ENCODE data around the gene FCAMR.

Gene FCAMR

DNA sequence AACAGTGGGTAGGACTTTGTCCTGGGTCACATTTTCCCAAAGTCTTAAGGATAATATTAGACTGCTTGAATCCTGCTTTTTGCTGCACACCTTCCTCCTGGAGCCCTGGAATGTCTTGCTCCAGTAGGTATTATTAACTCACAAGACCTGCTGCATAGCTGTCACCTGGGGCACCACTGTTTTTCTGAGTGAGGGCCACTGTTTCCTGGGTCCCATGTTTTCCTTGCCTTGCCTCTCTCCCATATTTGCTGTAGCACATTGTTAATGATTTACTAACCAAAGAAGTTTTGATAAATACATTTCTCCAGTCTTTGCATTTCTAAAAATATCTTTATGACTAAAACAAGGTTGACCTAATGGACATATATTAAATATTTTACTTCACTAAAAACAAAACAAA, 22.5 kb upstream of the FCAMR start:
- no peak for DNase-seq

DNA sequence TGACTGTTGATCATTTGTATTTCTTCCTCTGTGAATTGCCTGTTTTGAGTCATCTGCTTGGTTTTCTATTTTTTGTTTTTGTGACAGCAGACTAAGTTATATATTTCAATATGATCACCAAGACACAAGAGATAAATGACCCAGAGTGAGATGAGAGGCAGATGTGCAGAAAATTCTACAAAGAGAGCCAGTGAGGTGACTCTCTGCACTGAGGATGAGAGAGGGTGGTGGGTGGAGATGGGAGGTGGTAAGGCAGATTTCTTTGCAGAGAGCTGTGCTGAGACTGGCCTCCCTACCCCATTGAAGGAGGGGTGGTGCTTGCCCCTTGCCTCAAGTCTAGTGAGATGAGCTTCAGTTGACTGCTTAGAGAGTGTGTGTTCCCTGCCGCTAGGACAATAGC, 17.6 kb upstream of the FCAMR start:
- DNase-seq: no peak

DNA sequence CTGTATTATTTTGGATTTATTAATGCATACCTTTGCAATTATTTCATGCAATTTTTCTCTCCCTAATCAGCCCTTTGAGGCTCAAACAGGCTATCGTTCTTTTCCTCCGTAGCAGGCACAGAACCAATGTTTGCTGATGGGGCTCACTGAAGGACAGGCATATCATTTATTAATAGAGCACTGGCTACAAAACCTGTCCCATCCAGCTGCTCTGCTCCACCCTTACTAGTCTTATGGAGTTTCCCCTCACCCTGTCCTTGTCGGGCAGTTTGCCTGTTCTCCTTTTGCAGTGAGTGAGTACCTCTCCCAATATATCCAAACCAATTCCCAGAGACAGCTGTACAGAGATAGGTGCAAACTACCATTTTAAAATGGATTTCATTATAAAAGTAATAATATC, 16.6 kb upstream of the FCAMR start:
- DNase-seq: no peak

DNA sequence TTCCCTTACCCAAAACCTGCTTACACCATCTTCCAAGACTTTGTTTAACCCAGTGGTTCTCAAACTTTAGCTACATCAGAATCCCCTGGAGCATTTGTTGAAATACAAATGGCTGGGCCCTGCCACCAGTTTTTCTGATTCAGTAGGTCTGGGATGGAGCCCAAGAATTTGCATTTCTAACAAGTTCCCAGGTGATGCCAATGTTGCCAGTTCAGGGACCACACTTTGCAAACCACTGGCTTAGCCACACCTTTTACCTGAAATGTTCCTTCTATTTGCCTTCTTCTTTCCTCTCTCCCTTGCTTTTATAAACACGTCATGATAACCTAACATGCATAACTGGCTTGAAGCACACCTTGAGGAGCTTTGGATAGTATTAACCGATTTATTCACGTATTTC, 16.1 kb upstream of the FCAMR start:
- DNase-seq: no peak

DNA sequence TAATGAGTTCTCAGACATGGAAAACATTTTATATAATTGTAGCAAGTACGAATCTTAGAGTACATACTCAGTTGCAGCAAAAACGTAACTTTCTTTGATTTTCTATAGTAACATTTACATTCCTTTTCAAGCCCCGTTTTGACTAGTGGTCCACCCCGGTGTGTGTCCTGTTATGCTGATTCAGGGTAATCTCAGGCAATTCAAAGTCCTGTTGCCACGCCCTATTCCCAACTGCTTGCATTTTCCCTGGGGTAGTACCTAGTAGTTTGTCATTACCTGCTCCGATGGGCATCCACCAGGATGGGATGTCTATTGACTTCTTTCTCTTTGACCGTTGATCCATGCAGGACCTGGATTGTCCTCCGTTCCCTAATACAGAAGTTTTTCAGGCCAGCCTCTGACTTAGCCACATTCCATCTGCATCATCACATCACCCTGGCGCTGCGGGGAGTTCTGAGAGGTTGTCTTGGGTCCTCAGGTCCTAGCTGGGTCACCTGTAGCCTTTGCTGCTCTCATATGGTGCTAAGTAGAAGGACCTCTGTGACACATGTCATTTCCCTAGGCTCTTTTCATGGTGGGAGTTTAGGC, 15.0 kb upstream of the FCAMR start:
- no peak for DNase-seq

DNA sequence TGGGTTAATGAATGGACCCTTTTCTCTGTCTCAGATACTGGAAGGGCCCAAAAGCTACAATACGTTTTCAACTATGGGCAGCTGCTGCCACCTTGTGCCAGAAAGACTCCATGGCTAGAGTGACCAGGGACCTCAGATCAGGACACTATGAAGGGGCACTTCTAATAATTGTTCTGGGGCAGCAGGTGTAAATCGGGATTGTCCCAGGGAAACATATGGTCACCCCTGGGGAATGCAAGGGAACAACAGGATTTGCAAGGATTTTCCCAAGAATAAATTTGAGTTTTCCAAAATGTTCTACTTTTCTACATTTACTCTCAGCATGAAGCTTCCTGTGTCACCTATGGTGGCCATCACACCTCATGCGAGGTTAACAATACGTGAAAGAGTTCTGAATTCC, 12.0 kb upstream of the FCAMR start:
- DNase-seq: peak in 1 of 2 experiments; percentile 66

DNA sequence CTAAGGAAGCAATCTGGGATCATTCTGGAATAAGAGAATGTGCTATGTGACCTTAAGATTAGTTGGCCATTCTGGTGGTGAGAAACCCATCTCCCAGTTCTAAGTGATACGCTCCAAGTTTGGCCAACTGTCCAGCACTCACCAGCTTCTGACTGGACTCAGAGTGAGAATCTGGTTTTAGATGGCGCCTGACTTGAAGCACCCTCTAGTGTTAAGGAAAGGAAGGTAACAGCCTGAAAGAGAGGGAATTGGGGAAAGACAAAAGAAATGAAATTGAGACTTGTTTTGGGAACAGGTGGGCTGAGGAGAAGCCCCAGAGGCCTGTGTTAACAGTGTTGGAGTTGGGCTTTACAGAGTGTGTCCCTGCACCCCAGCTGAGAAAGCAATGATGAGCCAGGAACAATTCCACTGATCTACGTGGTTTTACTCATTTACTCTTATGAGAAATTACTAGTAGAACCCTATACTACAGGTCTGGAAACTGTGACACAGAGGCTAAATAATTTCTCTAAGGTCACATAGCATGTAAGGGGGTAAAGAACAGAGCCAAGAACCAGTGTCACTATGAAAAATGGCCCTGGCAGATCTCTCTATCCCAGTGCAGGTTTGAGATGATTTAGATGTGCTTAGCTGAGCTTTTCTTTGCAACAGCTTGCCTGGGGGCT, 9.3 kb upstream of the FCAMR start:
- DNase-seq: peak in 1 of 2 experiments; percentile 33

DNA sequence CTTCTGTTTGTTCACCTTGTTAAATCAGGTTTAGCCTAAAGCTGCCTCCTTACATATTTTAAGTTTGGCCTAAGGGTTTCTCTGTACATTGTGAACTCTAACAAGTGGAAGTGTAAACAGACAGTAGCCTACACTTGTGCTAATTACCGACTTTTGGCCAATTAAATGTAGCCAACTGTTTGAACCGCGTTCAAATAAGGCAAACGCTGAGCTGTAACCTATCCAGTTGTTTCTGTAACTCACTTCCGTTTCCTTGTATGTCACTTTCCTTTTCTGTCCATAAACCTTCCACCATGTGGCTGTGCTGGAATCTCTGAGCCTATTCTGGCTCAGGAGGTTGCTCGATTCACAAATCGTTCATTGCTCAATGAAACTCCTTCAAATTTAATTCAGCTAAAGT, 8.0 kb upstream of the FCAMR start:
- DNase-seq: no peak

DNA sequence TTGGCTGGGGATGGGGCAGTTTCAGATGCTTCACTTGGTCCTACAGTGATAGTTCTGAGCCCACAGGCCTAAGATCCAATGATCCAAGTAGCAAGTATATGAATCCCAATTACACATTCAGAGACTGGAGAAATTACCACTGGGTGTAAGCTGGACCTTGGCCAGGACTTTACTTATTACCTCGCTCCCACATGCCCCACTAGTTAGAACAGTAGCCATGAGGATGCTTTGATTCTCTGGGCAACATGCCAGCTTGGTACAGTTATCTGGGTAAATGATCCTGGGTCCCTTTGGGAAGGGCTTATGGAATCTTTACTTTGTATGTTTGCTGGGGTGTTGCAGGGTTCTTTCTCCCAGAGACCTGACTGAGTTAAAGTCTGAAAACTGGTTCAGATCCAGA, 5.0 kb upstream of the FCAMR start:
- DNase-seq: peak in 1 of 2 experiments; percentile 12

DNA sequence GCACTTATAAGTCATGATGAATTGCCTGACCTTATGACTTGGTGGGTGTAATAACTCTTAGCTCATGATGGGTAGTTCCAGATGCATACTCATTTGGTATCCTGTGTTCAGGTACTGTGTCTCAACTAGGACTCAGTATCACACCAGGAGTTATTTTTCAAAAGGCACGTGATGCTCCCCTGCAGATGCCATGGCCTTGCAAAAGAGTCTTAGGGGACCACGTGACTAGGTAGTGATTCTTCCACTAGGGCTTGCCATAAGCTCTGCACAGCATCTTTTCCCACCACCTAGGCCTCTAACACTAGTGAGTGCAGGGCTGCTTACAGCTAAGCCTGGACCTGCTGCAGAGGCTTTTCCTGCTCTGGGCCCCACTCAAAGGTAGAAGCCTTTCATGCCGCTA, 3.9 kb upstream of the FCAMR start:
- DNase-seq: no peak

DNA sequence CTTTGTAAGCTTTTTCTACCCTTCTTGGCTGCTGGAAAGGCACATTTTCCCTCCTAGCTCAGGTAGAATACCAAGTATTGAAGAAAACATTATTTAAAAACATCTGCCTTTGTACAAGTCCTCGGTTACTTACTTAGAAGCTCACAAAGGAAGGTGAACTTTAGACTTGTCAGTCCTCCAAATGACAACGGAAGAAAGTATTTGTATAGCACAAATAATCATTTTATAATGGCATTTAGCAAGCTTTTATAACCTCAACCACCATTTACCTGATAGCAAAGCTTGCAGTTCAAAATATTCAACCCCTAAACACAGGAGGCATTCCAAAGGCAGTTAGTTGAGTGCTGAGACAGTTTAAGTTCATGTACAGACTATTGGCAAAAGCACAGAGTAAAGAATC, 2.5 kb upstream of the FCAMR start:
- DNase-seq: no peak

DNA sequence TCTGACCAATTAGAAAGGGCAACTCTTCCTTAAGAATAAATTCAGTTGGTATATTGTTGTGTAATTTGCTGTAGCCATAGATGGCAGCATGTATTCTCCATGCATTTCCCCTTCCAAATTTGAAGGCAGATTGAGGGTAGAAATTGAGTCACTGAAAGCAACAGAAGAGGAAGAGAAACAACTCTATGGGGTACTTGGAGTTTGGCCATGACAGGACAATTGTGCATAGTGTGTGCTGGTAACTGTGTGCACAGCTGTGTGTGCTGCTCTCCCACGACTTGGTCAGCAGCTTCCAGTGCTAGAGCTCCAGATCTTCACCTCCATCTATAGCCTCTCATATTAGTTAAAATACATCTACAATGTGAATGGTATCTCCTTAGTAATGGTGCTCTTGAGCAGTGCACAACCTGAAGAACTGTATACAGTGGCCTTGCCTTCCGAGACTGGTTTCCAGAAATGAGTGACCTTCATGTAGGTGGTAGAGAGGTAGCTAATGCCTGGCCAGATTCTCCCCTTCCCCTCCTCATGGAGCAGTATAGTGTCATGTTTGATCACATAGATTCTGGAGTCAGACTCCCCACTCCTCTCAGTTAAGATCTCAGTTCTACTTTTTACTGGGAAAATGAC, 882 bp upstream of the FCAMR start:
- DNase-seq: no peak

DNA sequence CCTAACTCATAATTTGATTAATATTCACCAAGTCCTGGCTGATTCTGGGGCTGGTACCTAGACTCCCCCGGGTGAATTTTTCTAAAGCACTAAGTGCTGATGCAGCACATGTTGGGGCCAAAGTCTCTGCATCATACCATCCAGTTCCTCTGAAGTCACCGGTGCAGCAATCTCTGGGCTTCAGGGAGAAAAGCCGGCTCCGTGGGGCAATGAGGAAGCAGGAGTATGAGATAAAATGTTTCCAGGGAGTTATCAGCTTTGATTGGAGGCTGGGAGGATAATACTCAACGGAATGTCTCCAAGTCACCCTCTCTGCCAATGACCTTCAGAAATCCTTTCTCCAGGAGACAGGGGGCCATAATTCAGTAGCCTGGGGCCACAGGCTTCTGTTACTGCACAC, 1.2 kb downstream of the FCAMR start:
- no peak for DNase-seq

DNA sequence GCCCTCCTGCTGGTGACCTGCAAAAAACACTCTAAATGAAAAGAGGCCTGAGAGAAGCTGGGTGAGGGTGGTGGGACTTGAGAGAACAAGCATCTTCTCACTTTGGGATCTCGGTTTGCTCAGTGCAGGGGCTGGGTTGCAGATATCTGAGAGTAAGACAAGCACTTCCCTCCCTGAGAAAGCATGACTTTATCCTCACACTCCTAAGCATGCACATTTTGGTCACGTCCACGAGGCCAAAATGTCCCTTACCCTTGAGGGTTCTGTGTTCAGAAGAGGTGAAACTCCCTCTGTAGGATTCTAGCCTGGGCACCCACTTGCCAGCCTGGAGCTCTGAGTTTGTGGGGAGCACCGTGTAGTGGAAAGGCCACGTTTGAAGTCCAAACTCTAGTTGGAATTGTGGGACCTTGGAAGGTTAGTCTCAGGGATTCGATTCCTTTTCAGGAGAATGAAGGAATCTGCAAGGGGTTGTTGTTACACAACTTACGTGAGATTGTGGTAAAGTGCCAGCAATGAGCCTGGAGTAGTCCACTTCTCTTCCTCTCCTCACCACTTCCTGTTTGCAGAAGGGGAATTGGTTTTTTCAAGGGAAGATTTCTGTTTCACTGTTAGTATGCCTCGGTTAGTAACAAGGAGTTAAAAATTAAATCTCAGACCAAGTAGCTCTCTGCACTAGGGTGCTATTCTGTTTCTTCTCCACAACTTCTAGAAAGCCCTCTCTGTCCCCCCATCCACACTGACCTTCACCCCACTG, 3.0 kb downstream of the FCAMR start:
- no peak for DNase-seq

DNA sequence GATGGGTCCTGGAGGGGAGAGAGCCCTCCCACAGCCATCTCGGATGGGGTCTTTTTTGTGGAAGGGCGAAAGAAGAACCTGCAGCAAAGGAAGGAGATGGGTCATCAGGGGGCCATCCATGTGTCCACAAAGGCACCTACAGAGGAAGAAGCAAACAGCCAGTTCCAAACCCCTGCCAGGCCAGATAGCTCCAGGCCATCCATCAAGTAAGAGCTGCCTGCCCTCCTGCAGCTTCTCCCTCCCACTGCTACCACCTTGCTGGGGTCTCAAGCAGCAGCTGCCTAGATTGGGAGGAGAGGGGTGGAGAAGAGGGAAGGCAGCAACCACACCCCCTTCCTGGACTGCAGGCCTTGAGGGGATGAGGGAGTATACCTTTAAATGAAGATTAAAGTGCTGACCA, 4.5 kb downstream of the FCAMR start:
- DNase-seq: no peak

DNA sequence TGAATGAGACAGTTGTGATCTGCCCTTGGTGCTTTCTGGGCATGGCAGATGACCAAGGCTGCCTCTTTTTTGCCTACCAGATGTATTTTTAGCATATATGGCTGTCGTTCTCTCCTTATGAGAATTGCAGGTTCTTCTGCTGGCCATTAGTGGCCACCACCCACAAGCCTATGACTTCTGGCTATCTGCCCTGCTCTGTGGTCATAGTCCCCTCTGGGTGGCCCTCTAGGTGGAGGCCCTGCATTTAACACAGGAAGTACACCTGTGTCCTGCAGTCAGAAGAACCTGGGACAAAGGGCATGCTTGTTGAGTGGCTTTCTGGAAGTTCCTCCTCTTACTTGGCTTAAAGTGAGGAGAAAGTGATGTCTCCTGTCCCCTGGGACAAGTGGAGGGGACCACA, 6.5 kb downstream of the FCAMR start:
- DNase-seq: no peak

DNA sequence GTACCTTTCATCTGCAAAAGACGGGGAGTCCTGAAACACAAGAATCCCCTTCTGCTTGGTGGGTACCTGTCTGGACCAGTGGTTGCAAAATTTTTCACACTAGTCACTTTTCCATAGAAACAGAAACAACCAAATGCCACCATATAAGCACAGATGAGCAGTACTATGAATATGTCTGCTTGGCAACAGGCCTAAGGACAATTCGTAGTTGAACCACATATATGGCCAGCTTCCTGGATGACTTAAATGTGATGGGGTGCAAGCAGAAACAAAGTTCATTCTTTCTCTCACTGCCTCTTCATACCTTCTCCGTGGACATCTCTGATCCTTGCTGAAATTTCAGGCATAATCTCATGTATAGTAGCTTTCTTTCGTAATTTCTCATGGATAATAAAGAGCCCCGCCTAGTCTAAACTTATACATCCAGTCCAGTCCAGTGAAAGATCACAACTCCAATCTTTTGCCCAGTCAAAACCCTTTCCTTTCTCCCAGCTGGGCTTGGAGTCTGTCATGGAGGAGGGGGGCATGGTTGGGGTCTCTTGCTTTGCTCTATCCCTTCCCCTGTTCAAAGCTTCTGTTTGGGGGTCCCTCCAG, 7.0 kb downstream of the FCAMR start:
- no peak for DNase-seq

DNA sequence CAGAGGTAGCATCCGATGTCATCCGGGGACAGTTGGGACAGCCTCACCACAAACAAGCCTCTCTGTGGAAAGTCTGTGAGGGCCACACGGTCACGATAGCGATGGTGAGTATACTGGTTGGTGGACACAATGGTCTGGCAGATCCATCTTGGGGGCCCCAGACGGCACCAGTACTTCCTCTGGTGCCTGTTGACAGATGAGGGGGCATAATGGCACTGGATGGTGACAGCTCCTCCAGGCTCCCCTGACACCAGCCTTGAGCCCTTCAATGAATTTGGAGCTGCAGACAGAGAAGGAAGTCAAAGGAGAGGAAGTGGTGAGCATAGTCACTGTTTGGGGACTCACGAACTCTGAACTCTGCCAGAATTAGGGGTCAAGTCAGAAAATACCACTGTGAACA, 8.0 kb downstream of the FCAMR start:
- no peak for DNase-seq

DNA sequence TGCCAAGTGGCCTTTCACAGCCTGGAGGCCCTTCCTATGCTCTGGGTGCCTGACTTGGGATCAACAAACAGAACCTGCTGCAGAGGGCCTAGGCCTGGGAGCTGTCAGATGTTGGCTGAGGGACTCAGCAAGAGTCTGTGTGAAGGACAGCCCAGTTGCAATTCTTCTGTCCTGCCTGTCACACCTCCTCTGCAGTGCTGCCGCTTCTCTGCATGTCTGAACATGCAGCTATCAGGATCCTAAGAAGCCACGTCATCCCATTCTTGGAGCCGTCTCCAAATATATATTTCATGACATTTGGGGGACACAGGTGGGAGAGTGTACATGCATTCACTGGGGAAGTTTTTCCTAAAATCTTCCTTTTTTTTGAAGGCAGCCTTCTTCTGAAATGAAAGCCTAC, 8.6 kb downstream of the FCAMR start:
- no peak for DNase-seq

DNA sequence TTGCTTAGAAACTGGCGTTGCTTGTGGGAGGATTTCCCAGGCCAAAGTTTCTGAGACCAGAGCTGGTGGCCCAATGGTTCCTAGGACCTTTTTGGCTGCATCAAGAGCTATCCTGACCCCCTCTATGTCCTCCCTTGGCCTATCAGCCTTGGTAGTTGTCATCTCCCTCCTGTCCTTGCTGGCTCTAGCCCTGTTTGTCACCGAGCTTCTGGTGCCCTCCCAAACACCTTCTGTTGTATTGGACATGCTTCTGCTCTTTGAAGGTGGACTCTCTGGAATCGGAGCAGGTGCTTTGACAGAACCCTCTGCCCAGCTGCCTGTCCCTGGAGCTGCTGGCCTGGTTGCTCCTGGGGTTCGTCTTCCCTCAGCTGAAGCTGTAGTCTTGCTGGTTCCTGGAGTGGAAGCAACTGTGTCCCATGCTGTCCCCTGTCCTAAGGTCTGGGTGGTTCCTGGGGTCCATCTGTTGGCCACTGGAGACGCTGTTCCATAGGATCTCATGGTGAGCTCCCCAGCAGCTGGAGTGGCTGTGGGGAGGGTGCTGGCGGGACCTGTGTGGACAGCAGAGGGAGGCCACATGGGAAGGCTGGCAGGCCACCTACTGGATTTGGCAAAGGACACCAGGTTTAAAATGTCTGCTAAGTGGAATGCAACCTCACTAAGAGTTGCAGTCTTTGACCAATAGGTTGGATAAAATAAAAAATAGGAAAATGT, 9.4 kb downstream of the FCAMR start:
- DNase-seq: no peak

DNA sequence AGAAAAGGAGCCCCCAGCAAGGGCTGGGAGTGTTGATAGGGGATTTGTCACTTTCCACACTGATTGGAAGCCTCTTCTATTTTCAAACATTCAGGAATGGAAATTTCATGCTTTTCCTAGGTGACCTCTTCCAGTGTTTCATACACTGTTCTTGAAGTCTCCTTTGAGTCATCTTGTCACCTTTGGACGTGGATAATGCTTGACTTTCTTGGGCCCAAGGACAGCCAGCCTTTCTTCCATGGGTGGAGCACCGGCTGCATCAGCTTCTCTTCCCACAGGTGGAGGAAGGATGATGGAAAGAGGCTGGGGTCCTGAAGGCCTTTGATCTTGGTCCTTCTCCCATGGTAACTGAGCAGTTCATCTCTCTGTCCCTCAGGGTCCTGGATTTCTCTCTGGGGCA, 12.1 kb downstream of the FCAMR start:
- DNase-seq: no peak

DNA sequence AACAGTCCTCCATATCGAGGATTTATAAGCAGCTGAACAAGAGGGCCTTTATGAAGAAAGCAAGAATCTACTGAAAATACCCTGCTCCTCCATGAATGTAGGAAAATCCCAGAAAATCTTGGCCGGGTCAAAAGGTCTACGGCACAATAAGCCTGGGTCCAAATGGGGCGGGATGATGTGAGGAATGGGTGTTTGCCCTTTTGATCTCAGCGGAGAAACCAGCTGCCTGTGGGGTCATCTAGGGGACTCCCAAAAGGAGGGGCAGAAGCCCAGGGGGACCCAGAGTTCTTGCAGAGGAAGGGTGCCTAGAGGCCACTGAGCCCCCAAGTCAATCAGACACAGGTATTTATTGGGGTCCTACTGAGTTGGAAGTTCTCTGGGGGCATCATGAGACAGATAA, 12.6 kb downstream of the FCAMR start:
- no peak for DNase-seq

All from NCI-H446 (cell line).